SKM-1 treated with dmso at 0.1 percent for 144 hours (cell line): ENCODE measurements around the gene PRR19.
"Not testable (repeated sequence)": the region's sequence is repeated elsewhere in the genome, so short reads cannot be mapped to it uniquely, and the experiment has no call there.

ENCODE experiments used
- DNase-seq: peaks from one replicate; lab custom pipeline; 2025; ENCODE audit not compliant: unreplicated experiment; lab: John Stamatoyannopoulos, UW

PRR19 gene

DNA sequence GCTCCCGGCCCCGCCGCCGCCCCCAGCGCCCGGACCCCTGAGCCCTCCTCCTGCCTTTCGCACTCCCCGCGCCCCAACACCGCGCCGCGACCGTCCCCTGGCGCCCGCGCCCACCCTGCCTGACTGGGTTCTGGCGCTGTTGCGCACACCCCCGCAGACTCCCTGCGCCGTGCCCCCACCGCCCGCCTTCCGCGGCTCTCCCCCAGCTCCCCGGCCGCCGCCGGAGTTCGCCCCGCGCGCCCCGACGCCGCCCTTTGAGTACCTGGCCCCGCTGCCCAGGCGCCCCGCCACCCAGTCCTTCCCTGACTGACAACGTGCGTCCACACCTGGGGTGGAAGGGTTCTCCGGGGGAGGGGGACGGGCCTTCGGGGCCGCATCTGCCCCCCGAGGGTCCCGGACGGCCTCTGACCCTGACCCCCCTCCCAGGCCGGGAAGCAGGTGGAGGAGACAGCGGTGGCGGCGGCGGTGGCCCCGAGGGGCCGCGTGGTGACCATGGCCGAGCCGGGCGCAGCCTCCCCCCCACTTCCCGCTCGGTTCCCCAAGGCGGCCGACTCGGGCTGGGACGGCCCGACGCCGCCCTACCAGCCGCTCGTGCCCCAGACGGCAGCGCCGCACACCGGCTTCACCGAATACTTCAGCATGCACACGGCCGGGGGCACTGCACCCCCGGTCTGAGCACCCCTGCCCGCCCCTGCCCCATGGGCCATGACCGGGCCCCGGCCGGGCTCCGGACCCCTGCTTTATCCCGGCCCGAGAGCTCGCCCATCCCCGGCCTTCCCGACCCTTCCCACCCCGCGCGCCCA is 22.1 kb downstream of the PRR19 start:
- DNase-seq = no peak

DNA sequence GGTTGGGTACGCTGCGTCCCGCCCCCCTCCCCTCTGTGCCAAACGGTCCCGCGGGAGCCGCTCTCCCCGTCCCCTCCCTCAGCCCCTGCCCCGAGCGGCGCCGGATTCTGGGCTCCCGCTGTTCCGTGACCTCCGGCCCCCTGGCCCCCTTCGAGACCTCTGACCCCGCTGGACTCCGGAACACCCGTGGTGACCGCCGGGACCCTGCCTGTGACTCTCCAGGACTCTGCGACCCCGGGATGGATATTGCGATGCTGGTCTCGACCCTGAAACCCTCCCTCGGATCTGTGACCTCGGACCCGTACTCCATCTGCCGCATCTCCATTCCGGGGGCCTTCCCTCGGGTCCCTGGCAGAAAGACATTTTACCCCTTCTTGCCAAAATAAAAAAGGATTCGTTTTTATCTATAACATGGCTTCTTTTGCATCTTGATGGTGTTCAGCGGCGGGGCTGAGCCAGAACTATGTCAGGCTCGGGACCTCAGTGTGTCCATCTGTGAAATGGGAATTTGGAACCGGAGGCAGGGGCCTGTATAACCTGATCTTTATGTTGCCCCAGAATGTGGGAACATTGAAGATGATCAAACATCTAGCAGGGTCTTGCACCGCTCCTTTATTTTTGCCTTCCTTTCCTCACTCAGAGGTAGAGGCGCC is 22.8 kb downstream of the PRR19 start:
- no peak for DNase-seq

DNA sequence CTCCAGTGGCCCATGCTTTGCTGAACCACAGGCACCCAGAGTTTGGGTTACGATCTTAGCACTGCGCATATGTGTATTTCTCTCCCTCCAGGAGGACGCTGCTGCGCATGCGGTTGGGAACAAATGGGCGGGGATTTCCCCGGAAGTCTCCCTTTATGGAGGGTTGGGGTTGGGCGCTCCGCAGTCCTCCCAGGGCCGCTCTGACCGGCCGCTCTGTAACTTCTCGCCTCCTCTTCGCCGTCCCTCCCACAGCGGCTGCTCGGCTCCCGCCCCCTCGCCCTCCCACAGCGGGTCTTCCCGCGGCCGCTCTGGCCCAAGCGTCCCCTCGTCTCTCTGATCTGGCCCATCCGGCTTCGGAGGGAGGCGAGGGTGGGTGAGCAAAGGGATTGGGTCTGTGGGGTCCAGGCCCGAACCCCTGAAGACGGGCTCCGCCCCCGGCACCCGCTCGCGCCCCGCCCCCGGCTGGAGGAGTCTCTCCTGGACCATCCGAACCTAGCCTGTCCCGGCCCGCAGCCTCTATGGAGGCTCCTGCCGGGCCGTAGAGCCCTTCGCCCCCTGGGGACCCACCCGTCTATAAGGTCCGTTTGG is 23.5 kb downstream of the PRR19 start, which contains the start of gene MEGF8:
Gene MEGF8, plus strand, starts transcription at position 328 of the 588 bp plus-strand sequence. CDS start 609 bp downstream, outside the sequence.
- DNase-seq = peak; percentile 87

DNA sequence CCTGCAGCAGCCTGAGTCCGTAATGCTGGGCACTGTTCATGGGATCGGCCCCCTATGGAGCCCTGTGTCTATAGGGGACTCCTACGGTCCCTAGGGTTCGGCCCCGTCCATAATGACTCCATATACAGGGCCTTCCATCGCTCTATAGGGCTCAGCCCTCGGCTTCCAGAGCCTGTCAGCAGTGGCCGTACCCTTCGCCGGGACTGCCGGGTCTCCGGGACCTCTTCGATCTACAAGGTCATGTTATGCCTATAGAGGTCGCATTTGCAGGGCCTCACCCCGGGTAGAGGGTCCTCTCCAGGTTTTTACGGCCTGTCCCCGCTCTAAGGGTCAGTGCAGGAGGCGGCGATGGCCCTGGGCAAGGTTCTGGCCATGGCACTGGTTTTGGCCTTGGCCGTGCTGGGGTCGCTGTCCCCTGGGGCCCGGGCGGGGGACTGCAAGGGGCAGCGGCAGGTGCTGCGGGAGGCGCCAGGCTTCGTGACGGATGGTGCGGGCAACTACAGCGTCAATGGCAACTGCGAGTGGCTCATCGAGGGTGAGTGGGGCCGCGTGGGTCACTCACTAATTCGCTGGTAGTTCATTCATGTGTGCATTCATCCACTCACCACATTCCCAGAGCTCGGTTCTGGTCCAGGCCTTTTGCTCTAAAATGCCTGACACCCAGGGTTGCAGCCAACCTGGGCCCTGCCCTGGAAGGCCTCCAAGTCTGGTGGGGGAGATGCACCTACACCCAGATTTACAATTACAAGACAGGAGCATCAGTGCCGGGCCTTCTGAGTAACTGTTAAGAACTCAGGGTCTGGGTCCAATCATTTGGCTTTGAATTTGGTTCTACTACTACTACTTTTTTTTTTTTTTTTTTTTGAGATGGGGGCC is 24.2 kb downstream of the PRR19 start:
- DNase-seq = no peak

DNA sequence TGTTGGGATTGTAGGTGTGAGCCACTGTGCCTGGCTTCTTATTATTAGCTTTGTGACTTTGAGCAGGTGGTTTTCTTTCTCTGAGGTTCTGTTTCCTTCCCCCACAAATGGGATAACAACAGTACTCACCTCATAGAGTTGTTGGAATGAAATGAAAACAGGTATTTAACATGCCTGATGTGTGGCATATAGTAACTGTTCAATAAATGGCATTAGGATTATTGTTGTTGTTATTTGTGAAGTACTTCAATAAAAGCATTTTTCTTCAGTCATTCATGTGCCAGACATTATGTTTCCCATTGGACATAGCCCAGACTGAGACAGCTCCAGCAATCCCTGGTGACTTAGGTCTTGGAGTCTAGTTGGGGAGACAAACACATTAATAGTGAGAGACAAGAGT is 25.0 kb downstream of the PRR19 start:
- DNase-seq = no peak

DNA sequence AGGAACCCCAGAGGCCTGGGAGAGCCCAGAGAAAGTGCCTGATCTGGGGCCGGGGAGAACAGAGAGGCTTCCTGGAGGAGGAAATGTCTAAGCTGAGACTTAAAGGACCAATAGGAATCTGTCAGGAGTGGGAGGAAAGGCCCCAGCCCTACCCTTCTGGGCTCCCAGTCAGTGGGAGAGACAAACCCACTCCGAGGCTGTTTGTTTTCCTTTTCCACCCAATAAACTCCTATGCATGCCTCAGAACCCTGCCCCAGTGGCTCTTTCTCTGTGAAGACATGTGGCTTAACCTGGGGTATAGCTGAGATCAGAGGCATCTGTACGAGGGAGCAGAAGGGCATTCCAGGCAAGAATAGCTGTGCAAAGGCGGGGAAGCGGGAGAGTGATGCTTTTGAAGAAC is 25.4 kb downstream of the PRR19 start:
- DNase-seq = no peak

DNA sequence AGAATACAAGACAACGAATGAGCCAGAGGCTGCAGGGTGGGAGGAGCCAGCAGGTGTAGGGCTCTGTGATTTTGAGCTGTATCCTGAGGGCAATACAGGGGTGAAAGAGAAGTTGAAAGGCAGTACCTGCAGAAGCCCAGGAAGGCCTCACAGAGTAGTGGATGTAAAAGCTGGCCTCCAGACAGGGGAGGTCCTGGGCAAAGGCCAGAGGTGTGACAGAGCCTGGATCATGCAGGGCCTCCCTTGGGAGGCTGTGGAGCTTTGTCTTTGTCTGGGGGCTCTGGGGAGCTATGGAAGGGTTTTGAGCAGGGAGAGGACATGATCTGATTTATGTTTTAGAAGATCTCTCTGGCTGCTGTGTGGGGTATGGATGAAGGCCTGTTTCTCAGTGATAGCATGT is 26.2 kb downstream of the PRR19 start:
- DNase-seq = no peak

DNA sequence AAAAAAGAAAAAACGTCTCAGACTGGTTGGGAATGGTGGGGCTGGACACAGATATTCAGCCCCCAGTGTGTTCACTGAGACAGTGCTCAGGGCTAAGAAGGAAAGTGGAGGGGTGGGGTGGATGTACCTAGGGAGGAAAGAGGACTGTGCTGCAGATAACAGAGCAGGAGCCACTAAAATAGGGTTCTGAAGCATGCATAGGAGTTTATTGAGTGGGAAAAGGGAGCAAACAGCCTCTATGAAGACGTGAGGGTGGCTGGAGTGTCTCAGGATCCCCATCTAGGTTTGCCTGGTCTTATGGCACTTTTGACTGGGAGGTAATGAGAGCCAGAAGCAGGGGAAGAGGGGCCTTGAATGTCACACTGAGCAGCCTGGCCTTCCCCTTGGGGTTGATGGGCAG is 26.9 kb downstream of the PRR19 start:
- DNase-seq = no peak

DNA sequence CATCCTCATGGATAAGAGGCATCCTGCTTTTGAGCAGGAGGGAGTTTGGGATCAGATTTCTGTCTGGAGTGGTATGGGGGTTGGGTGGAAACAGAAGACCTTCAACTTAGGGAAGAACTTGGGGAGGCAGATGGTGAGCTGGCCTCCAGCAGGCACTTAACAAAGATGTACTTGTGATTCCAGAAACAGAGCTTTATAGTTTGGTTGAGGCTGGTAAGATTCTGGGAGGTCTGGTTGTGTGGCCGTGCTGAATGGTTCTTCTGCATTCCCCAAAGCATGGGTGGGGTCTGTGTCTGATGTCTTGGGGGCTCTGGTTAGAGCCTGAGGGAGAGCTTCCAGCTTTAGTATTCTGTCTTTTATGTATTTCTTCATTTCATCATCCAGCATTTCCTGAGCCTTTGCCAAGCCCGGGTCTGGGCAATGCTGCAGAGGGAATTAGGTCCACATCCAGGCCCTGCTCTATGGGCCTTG is 28.3 kb downstream of the PRR19 start:
- DNase-seq = no peak

DNA sequence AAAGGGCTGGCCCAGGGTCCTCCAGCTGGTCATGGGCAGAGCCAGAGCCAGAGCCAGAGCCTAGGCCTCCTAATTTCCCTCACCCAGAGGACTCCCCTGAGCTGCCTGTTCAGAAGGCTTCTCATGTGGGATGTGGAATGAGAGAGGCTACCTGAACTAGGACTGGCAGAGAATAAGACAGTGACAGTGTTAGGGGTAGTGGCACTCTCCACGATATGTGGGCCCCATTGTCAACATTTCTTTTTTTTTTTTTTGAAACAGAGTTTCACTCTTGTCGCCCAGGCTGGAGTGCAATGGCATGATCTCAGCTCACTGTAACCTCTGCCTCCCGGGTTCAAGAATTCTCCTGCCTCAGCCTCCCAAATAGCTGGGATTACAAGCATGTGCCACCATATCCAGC is 29.4 kb downstream of the PRR19 start:
- DNase-seq = not testable (repeated sequence)

DNA sequence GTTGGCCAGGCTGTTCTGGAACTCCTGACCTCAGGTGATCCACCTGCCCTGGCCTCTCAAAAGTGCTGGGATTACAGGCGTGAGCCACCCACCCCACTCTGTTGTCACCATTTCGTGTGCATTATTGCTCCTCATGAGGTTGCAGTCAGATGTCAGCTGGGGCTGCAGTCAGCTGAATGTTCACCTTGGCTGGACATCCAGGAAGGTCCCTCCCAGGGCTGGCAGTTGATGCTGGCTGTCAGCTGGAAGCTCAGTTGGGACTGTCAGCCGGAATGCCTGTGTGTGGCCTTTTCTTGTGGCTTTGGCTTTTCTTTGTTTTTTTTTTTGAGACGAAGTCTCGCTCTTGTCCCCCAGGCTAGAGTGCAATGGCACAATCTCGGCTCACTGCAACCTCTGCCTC is 30.1 kb downstream of the PRR19 start:
- DNase-seq = no peak

DNA sequence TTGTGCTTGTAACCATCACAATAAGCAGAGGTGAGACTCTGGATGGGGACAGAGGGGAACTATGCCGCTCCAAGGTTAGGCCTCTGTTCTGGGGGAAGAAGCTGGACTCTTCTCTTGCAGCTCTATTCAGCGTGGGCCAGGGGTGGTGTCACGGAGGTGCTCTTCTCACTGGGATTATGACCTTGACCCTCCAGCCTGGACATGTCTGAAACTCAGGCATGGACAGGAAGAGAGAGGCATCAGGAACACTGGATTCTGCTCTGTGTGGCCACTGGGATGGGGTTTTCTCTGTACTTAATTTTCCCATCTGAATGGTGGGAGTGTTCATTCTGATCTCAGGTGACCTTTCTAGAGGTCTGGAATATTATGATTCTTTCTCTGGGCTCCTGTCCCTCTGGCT is 31.1 kb downstream of the PRR19 start:
- DNase-seq = no peak

DNA sequence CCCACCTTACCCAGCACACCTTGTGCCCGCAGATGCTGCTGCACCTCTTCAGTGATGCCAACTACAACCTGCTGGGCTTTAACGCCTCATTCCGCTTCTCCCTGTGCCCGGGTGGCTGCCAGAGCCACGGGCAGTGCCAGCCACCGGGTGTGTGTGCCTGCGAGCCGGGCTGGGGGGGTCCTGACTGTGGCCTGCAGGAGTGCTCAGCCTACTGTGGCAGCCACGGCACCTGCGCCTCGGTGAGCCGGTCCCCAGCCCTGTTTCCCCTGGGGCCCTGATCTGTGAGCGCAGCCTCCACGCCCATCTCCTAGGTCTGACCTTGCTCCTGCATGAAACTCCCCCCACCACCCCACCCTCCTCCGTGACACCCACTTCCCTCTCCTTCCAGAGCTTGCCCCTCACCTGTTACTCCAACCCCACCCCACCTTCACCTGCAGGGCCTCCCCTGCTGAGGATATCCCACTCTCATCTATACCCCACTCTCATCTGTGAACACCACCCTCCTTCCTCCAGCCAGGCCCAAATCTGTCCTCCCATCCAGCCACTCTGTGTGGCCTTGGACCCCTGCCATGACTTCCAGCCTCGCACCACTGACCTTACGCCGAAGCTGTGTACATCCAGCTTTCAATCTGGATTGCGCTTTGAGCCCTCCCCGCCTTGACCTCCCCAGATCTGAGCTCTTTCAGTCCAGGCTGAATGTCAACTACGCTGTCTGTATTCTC is 32.2 kb downstream of the PRR19 start:
- DNase-seq = no peak

DNA sequence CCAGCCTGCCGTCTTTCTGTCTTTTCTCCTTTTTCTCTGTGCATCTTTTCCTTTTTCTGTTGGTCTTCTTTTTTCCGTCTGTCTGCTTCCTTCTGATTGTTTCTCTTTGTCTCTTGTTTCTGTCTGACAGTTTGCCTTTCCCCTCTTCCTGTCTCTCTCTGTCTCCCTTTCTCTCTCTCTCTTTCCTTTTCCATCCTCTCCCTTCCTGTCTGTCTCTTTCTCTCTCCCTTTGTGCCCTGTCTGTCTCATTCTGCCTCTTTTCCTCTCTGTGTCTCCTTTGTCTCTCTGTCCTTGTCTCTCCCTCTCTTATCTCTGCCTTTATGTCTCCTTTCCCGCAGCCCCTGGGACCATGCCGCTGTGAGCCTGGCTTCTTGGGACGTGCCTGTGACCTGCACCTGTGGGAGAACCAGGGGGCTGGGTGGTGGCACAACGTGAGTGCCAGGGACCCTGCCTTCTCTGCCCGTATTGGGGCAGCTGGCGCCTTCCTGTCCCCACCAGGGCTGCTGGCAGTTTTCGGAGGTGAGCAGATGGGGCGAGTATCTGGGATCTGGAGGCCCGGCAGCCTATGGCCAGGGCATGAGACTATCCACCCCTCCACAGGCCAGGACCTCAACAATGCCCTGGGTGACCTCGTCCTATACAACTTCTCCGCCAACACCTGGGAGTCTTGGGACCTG is 32.9 kb downstream of the PRR19 start:
- no peak for DNase-seq

DNA sequence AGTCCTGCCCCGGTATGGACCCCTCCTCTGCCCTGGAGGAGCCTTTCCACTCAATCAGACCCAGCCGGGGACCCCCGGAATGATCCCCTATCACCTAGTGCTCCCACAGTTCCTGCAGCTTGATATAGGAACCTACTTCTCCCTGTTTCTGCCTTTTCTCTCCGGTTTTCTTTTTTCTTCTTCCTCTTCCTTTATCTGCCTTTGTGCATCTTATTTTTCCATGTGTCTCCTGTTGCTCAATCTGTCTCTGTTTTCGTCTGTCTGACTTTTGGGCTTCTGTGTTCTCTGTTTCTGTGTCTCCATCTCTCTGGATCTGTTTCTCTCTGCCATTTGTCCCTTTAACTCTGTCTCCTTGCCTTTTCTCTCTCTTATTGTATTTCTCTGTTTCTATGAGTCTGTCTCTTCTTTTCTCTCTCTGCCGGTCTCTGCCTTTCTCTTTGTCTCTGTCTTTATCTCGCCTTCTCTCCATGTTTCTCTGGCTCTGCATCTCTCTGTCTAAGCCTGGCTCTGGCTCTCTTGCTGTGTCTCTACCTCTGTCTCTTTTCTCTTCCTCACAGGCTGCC is 33.5 kb downstream of the PRR19 start:
- no peak for DNase-seq

DNA sequence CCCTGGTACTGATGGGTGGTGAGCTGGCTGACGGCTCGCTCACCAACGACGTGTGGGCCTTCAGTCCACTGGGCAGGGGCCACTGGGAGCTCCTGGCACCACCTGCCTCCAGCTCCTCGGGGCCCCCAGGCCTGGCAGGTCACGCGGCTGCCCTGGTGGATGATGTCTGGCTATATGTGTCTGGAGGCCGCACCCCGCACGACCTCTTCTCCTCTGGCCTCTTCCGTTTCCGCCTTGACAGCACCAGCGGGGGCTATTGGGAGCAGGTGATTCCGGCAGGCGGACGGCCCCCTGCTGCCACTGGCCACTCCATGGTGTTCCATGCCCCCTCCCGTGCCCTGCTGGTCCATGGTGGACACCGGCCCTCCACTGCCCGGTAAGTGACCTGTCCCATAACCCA is 34.0 kb downstream of the PRR19 start:
- no peak for DNase-seq

DNA sequence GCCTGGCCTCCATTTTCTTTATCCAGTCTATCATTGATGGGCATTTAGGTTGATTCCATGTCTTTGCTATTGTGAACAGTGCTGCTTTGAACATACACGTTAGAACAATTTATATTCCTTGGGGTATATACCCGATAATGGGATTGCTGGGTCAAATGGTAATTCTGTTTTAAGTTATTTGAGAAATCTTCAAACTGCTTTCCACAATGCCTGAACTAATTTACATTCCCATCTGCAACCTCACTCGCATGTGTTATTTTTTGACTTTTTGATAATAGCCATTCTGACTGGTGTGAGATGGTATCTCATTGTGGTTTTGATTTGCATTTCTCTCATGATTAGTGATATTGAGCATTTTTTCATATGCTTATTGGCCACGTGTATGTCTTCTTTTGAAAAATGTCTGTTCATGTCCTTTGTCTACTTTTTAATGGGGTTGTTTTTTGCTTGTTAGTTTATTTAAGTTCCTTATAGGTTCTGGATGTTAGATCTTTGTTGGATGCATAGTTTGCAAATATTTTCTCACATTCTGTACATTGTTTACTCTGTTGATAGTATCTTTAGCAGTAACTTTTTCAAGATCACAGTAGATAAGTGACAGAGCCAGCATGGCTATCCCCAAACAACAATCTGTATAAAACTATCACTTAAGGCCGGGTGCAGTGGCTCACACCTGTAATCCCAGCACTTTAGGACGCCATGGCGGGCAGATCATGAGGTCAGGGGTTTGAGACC is 37.4 kb downstream of the PRR19 start:
- DNase-seq = not testable (repeated sequence)

DNA sequence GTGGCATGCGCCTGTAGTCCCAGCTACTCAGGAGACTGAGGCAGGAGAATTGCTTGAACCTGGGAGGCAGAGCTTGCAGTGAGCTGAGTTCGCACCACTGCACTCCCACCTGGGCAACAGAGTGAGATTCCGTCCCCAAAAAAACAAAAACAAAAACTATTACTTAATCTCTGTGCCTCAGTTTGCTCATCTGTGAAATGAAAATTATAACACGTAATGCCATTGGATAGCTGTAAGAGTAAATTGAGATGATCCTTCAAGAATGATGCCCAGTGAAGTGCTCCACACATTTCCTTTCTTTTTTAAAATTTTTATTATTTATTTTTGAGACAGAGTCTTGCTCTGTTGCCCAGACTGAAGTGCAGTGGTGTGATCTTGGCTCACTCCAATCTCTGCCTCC is 38.0 kb downstream of the PRR19 start:
- DNase-seq = not testable (repeated sequence)
